HEK293T (cell line): ENCODE results near the gene PHOSPHO2.

Experiments used
- CTCF ChIA-PET: fragments of 350-600 bp; formaldehyde crosslinking; extraction: SDS; loops from one replicate; lab custom pipeline; 2021; ENCODE audit warnings: antibody characterized with exemption, inconsistent platforms; lab: Yijun Ruan, JAX
- POLR2A ChIA-PET: fragments of 350-600 bp; formaldehyde crosslinking; extraction: SDS; loops from one replicate; lab custom pipeline; 2020; ENCODE audit warnings: antibody characterized with exemption, inconsistent platforms; lab: Yijun Ruan, JAX
- DNase-seq: peaks from one replicate; pipeline ENCODE4 v3.0.0; 2012; ENCODE audit warnings: mixed read lengths; ENCODE audit errors: extremely low spot score
- ARNT ChIP-seq: fragments of 450-650 bp; IDR thresholded peaks from 2 replicates; pipeline ENCODE4 v1.6.1; 2017; ENCODE audit warnings: mild to moderate bottlenecking
- BHLHE40 ChIP-seq: fragments of 450-650 bp; IDR thresholded peaks from 2 replicates; pipeline ENCODE4 v1.6.1; 2016; ENCODE audit warnings: mild to moderate bottlenecking, moderate library complexity, borderline replicate concordance
- CTBP1 ChIP-seq: fragments of 450-650 bp; IDR thresholded peaks from 2 replicates; pipeline ENCODE4 v1.6.1; 2016; ENCODE audit warnings: borderline replicate concordance
- ELF4 ChIP-seq: fragments of 450-650 bp; IDR thresholded peaks from 2 replicates; pipeline ENCODE4 v1.6.1; 2017; ENCODE audit warnings: antibody characterized with exemption
- FOXA1 ChIP-seq: fragments of 450-650 bp; IDR thresholded peaks from 2 replicates; pipeline ENCODE4 v1.6.1; 2016; ENCODE audit warnings: mild to moderate bottlenecking
- FOXK2 ChIP-seq: fragments of 450-650 bp; IDR thresholded peaks from 2 replicates; pipeline ENCODE4 v1.6.1; 2016; ENCODE audit warnings: mild to moderate bottlenecking
- FOXM1 ChIP-seq: fragments of 450-650 bp; IDR thresholded peaks from 2 replicates; pipeline ENCODE4 v1.6.1; 2017; ENCODE audit warnings: mild to moderate bottlenecking, borderline replicate concordance
- HDGF ChIP-seq: fragments of 450-650 bp; IDR thresholded peaks from 2 replicates; pipeline ENCODE4 v1.6.1; 2017; ENCODE audit warnings: antibody characterized with exemption, borderline replicate concordance
- L3MBTL2 ChIP-seq: fragments of 450-650 bp; conservative IDR thresholded peaks from 2 replicates; pipeline ENCODE4 v1.6.1; 2016; ENCODE audit warnings: mild to moderate bottlenecking
- LEF1 ChIP-seq: fragments of 450-650 bp; IDR thresholded peaks from 2 replicates; pipeline ENCODE4 v1.6.1; 2017; ENCODE audit warnings: mild to moderate bottlenecking, borderline replicate concordance
- NFRKB ChIP-seq: fragments of 450-650 bp; IDR thresholded peaks from 2 replicates; pipeline ENCODE4 v1.6.1; 2016; ENCODE audit warnings: mild to moderate bottlenecking, moderate library complexity
- SP1 ChIP-seq: fragments of 450-650 bp; IDR thresholded peaks from 2 replicates; pipeline ENCODE4 v1.6.1; 2017
- SUZ12 ChIP-seq: fragments of 450-650 bp; IDR thresholded peaks from 2 replicates; pipeline ENCODE4 v1.6.1; 2016; ENCODE audit warnings: mild to moderate bottlenecking
- TARDBP ChIP-seq: fragments of 450-650 bp; IDR thresholded peaks from 2 replicates; pipeline ENCODE4 v1.6.1; 2016
- ZNF384 ChIP-seq: fragments of 450-650 bp; IDR thresholded peaks from 2 replicates; pipeline ENCODE4 v1.6.1; 2016
- TF ChIP-seq, protein P1 (sequence below): fragments of 450-650 bp; IDR thresholded peaks from 2 replicates; pipeline ENCODE4 v1.6.1; 2016

PHOSPHO2 gene

DNA sequence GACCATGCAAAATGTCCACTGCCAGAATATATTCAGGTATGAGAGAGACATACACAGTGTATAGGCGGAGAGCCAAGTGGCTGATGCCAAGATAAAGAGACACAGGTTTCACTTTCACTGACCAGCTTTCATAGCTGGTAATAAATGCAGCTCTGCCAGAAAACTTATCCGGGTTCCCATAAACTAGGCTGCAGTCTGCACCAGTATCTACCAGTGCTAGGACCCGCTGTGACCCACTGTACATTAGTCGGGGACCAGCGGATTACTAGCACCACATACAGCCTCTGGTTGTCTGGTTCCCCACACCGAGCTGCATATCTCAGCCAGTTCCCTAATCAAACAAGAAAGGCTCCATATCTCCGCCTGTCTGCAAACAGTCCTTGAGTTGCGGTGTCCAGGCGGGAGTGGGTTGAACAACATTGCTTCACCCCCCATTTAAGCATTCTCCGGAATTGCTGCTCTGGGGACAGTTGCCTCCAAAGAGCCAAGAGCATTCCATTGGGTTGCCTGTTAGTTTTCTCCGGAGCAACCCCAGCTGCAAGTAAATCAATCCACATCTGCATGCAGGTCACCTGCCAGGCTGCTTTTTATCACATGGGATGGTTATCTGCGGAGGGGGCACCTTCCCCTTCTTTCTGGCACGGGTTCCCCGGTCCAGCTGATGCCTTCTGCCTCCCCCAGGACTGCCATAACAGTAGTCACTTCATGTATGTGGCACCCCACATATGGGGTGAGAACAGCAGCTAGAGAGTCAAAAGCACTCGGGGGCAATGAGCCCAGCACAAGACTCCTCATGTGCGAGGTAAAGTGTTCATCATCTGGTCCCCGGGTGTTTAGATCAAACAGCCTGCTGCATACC lies 21.3 kb downstream of the PHOSPHO2 start:
- ChIA-PET POLR2A (interaction anchor here (0.8 kb wide), 1 partner anchor 19 kb away, joined by 3 read pairs; no protein-coding TSS in a partner anchor), CTCF (interaction anchor here (0.6 to 1.0 kb wide), 2 partner anchors 12 to 69 kb away, joined by 3 to 5 read pairs; no protein-coding TSS in a partner anchor)
- no peak for DNase-seq
- TF ChIP-seq L3MBTL2 (no peak), BHLHE40 (no peak), SUZ12 (no peak), CTBP1 (no peak), NFRKB (no peak)

DNA sequence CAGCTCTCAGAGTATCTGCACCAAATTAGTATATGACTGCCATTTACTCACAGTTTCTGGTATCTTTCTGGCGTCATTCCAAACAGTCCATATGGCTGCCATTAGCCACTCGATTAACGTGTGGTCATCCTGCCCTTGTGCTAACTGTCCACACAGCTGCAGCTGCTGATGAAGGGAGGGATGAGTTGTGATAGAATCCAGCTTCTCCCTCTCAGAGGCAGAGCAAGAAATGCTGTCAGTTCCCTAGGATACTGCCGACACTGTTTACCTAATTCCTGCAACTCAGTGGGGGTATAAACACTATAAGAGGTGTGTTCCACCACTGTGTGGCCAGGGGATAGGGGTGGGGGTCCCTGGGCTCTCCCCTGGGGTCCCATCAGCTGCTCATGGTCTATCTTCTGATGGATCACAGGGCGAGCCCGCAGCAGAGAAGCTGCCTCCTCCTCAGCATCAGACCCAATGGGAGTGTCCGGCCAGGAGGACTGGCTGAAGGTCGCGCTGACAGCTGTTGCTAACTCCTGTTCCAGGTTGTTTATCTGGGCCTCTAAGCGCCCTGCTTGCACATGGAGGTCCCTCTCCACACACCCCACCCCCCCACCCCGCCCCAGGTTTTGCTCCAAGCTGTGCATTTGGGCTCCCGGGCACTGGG lies 22.1 kb downstream of the PHOSPHO2 start:
- CTCF ChIA-PET: no interaction called here
- POLR2A ChIA-PET: no interaction called here
- TF ChIP-seq LEF1 (no peak), FOXA1 (no peak), SUZ12 (no peak)
- DNase-seq: no peak

DNA sequence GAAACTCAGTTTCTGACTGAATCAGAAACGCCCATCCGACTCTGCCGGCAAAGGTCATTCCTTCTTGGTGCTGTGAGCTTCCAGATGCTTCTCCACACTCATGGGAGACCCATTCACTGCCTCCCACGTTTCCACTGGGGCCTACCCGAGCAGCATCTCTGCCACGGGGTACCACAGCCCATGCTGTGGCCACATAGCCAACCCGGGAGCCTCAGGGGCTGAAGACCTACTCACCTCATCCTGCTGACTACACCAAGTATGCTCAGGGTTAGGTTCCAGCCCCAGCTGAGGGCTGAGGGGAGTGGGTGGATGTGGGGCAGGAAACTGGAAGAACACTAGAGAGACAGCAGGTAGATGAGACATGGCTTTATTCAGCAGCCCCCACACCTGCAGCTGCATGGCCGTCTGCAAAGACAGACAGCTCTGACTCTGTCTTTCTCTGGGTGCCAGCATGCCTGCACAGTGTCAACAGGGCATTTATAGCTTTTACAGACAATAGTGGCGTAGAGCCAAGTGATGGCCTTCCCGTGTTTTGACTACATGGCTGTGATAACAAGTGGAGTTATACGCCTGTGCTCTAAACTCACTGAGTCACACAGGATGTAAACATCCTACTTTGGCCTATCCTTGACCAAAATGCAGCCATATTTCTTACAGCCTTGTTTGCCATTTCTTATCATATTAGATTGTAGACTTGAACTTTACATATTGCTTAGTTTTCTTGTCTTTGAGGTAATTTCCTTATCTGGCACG lies 22.8 kb downstream of the PHOSPHO2 start:
- DNase-seq: no peak
- ChIA-PET CTCF (no interaction called here), POLR2A (no interaction called here)
- no peak for TF ChIP-seq TARDBP
- TF ChIP-seq ARNT: no peak
- TF ChIP-seq NFRKB: no peak
- no peak for TF ChIP-seq L3MBTL2
- TF ChIP-seq BHLHE40: no peak
- no peak for TF ChIP-seq SP1
- no peak for TF ChIP-seq SUZ12
- no peak for TF ChIP-seq CTBP1
- no peak for TF ChIP-seq ZNF384
- no peak for TF ChIP-seq FOXK2
- TF ChIP-seq HDGF: no peak
- no peak for TF ChIP-seq LEF1
- no peak for TF ChIP-seq FOXA1
- TF ChIP-seq, protein P1, sequence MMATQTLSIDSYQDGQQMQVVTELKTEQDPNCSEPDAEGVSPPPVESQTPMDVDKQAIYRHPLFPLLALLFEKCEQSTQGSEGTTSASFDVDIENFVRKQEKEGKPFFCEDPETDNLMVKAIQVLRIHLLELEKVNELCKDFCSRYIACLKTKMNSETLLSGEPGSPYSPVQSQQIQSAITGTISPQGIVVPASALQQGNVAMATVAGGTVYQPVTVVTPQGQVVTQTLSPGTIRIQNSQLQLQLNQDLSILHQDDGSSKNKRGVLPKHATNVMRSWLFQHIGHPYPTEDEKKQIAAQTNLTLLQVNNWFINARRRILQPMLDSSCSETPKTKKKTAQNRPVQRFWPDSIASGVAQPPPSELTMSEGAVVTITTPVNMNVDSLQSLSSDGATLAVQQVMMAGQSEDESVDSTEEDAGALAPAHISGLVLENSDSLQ: no peak
- no peak for TF ChIP-seq ELF4
- no peak for TF ChIP-seq FOXM1

DNA sequence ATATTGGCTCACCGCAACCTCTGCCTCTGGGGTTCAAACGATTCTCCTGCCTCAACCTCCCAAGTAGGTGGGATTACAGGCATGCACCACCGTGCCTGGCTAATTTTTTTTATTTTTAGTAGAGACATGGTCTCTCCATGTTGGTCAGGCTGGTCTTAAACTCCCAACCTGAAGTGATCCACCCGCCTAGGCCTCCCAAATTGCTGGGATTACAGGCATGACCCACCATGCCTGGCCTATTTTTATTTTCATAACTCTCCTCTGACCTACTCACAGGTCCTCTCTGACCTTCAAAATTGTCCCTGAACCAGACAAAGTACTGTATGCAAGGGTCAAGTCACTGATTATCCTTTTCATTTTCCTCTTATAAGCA lies 23.4 kb downstream of the PHOSPHO2 start:
- no peak for DNase-seq
- POLR2A ChIA-PET: no interaction called here
- CTCF ChIA-PET: no interaction called here
- no peak for TF ChIP-seq BHLHE40
- no peak for TF ChIP-seq FOXA1
- no peak for TF ChIP-seq NFRKB
- TF ChIP-seq FOXM1: no peak
- no peak for TF ChIP-seq HDGF
- no peak for TF ChIP-seq TARDBP
- TF ChIP-seq CTBP1: no peak
- no peak for TF ChIP-seq FOXK2
- TF ChIP-seq L3MBTL2: no peak
- no peak for TF ChIP-seq ELF4

DNA sequence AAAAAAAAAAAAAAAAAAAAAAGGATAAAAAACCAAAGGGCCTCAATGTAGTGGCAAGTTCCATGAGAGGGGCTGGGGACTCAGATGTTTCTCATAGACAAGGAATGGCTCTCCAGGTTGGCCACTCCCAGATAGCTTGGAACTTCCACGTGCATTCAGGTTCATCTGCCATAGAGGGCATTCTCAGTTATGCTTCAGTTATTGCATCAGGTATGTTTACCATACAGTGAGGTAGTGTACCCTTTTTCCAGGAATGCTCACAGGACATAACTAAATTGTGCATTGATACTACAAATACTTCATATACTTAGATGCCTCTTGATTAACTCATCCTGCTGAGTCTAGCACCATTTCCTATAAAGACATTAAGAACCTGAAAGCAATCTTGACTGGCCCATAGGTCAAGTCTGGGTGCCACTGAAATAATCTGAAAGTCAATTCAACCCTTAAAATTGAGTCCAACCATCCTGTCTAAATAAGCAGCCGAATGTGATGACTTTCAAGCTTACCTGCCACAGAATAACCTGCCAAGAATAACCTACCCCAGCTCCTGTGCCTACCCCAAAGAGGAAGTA lies 24.7 kb downstream of the PHOSPHO2 start:
- CTCF ChIA-PET: no interaction called here
- no peak for DNase-seq
- no peak for TF ChIP-seq ZNF384
- no peak for TF ChIP-seq FOXA1
- no peak for TF ChIP-seq SP1
- TF ChIP-seq FOXK2: no peak
- no peak for TF ChIP-seq HDGF
- TF ChIP-seq ARNT: no peak
- POLR2A ChIA-PET: no interaction called here

DNA sequence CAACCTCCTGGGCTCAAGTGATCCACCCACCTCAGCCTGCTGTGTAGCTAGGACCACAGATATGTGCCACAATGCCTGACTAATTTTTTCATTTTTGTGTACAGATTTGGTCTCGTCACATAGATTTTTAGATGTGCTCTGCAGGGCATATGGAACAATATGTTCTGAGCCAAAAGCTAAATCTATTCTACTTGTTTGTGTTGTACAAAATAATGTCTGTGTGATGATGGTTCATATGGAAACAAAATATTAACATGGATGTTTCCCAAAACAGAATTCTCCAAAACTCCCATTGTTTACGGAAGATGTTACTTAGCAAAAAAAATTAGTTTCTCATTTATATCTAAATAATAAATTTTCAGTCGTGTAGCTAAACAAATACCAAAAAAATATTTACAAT lies 26.7 kb downstream of the PHOSPHO2 start:
- no peak for DNase-seq
- TF ChIP-seq L3MBTL2 (no peak), ARNT (no peak), FOXM1 (no peak), FOXA1 (no peak), BHLHE40 (no peak), TARDBP (no peak), SUZ12 (no peak), LEF1 (no peak), ZNF384 (no peak), FOXK2 (no peak), ELF4 (no peak), SP1 (no peak), CTBP1 (no peak), HDGF (no peak), NFRKB (no peak)
- TF ChIP-seq, protein P1: no peak
- ChIA-PET POLR2A (no interaction called here), CTCF (no interaction called here)
